ENCODE data around the gene TAF8.

The TAF8 gene

DNA sequence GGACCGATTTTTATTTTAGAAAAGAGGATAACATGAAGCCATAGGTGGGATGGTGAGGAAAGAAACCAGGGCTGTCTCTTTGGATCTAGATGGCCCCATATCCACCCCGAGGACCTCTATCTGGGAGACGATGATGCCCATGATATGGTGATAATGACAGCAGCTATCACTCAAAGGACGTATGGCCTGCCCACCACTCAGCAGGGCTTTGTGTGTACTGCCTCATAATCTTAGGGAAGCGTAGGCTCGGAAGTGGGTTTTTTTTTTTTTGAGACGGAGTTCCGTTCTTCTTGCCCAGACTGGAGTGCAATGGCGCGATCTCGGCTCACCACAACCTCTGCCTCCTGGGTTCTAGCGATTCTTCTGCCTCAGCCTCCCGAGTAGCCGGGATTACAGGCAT, 8.2 kb upstream of the TAF8 start:
- Mint-ChIP-seq H3K27me3 (ENCODE audit: low read depth, poor library complexity) (peaks cover 15% of the 10 kb centered on the region), H3K4me1 (peaks cover 44% of the 10 kb centered on the region), H3K36me3 (ENCODE audit: low read depth) (no peaks in the 10 kb centered on the region), H3K9me3 (no peaks in the 10 kb centered on the region), H3K4me3 (no peak overlapping the region), H3K27ac (no peak overlapping the region)
- DNase-seq: no peak
- TF ChIP-seq, protein P1, sequence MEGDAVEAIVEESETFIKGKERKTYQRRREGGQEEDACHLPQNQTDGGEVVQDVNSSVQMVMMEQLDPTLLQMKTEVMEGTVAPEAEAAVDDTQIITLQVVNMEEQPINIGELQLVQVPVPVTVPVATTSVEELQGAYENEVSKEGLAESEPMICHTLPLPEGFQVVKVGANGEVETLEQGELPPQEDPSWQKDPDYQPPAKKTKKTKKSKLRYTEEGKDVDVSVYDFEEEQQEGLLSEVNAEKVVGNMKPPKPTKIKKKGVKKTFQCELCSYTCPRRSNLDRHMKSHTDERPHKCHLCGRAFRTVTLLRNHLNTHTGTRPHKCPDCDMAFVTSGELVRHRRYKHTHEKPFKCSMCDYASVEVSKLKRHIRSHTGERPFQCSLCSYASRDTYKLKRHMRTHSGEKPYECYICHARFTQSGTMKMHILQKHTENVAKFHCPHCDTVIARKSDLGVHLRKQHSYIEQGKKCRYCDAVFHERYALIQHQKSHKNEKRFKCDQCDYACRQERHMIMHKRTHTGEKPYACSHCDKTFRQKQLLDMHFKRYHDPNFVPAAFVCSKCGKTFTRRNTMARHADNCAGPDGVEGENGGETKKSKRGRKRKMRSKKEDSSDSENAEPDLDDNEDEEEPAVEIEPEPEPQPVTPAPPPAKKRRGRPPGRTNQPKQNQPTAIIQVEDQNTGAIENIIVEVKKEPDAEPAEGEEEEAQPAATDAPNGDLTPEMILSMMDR (IDR thresholded peaks at IDR 0.05): no peak

DNA sequence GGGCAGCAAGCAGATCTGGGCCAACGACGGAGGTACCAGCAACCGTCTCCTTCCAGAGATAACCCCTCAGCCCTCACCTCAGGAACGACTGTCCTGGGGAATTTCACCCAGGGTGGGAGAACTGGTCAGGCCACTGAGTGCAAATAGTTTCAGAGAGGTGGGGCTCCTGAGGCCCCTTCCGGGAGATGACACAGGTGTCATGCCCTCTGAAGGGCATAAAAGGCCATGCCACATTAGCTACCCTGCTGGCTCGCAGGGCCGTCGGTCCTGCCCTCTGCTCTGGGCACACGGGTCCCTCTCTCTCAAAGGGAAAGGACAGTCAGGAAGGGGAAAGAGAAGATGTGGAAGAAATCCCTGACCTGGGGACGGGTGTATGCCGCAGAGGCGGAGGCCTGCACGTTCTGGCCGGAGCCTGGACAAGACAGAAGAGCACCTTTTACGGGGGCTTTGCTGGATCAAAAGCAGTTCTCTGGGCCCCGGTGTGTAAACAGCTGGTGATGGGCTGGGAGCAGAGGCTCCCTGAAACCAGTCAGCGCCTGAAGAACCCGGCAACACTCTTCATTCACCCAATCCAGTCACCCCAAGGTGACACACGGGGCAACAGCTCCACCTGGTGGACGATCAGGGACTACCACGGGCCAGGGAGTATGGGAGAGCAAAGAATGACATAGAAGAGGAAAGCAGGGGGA, 6.4 kb upstream of the TAF8 start:
- no peak overlapping the region for H3K27ac Mint-ChIP-seq
- H3K4me3 Mint-ChIP-seq: no peak overlapping the region
- H3K4me1 Mint-ChIP-seq: peaks cover 55% of the 10 kb centered on the region
- peaks cover 28% of the 10 kb centered on the region for H3K27me3 Mint-ChIP-seq (ENCODE audit: low read depth, poor library complexity)
- H3K9me3 Mint-ChIP-seq: no peaks in the 10 kb centered on the region
- DNase-seq: peak; percentile 93
- TF ChIP-seq, protein P1 (IDR thresholded peaks at IDR 0.05): peak; percentile 95
- no peaks in the 10 kb centered on the region for H3K36me3 Mint-ChIP-seq (ENCODE audit: low read depth)

DNA sequence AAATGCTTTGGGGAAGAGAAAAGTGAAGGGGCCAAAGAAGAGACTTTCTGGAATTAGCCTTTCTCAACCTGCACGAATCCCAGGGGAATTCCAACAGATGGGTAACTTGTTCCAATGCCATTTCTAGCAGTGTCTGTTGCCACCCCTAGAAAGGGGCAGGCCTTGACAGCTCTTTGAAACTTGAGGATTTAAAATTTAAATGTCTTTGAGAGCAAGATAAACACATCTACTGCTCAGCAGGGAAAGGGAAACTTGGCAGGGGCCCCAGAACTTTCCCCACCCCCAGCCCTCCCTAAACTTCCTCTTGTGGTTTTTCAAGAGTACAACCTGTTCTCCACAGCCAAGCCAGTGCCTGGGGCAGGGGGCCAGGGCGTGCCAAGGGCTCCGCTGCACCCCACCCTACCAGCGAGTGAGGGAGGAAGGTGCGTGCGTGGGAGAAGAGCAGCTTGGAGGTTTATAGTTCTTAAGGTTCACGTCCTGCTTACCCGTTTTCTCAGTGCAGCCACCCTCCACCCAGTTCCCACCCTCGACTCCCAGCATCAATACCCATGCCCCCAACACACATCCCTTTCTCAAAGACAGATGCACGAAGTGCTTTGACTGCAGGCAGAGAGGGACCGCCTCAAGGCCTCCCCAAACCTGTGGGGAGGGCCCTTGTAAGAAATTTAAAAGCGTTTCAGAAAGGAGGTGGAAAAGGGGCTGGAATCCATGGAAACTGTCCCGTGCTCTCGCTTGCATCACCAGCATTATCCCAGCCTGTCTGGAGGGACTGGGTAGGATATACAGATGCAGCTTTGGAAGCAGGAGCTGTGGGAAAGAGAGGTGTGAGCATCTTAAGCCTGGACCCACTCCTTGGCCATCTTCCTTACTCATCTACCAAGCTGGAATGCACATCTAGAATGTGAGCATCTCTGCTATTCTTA, 4.5 kb upstream of the TAF8 start:
- Mint-ChIP-seq H3K4me1 (peaks cover 51% of the 10 kb centered on the region), H3K27ac (no peak overlapping the region), H3K4me3 (peak overlapping the region; percentile 47), H3K36me3 (ENCODE audit: low read depth) (no peaks in the 10 kb centered on the region), H3K27me3 (ENCODE audit: low read depth, poor library complexity) (peaks cover 31% of the 10 kb centered on the region), H3K9me3 (no peaks in the 10 kb centered on the region)
- TF ChIP-seq, protein P1 (IDR thresholded peaks at IDR 0.05): no peak
- DNase-seq: no peak

DNA sequence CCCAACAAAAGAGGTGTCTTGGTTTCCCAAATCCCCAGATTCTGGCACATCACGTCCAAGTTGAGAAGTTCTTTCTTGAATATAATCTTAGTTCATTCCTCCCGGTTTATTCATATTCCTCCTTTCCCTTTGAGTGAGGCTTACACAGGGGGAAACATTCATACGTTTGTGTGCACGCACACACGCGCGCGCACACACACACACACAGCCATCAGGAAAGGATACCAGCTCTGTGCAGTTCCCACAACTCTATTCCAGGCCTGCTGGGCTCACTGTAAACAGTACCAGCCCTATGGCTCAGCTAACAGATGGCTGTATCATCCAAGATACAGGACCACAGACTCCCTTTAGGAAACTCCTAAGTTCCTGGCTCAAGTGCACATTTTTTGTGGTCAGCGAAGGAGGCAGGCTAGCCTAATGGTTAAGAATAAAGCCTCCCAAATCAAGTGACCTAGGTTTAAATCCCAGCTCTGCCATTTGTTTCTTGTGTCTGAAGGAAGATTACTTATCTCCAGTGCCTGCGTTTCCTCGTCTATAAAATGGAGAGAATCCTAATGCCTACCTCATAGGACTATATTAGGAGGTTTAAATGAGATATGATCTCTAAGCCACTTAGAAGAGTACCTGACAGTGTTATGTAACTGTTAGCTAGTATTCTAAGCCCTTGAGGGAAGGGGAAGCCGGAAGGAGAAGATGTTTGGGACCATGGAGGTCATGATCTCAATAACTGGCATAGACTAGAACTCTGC, 3.7 kb upstream of the TAF8 start:
- H3K4me1 Mint-ChIP-seq: peaks cover 52% of the 10 kb centered on the region
- no peaks in the 10 kb centered on the region for H3K9me3 Mint-ChIP-seq
- no peak overlapping the region for H3K27ac Mint-ChIP-seq
- TF ChIP-seq, protein P1 (IDR thresholded peaks at IDR 0.05): no peak
- DNase-seq: no peak
- H3K27me3 Mint-ChIP-seq (ENCODE audit: low read depth, poor library complexity): peaks cover 31% of the 10 kb centered on the region
- H3K36me3 Mint-ChIP-seq (ENCODE audit: low read depth): peaks cover 5% of the 10 kb centered on the region
- peak overlapping the region; percentile 59 for H3K4me3 Mint-ChIP-seq

DNA sequence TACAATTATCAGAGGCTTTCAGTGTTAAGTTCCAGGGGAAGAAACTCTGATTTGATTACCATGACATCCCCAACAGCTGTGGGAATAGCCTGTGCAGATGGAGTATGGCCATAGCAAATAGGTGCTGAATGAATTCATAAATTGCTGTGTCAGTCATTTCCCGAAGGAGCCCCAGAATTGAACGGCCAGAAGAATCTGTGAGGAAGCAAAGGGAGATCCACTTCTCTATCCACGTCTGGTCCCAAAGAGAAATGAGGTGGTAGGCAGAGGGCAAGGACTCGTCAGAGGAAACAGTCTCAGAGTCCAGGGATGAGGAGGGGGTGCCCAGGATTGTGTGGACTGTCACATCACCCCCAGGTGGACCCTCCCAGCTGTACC, 3.1 kb upstream of the TAF8 start:
- no peak for DNase-seq
- peak overlapping the region; percentile 59 for H3K4me3 Mint-ChIP-seq
- TF ChIP-seq, protein P1 (IDR thresholded peaks at IDR 0.05): no peak
- peaks cover 56% of the 10 kb centered on the region for H3K4me1 Mint-ChIP-seq
- no peak overlapping the region for H3K27ac Mint-ChIP-seq
- H3K36me3 Mint-ChIP-seq (ENCODE audit: low read depth): peaks cover 5% of the 10 kb centered on the region
- H3K9me3 Mint-ChIP-seq: no peaks in the 10 kb centered on the region
- peaks cover 31% of the 10 kb centered on the region for H3K27me3 Mint-ChIP-seq (ENCODE audit: low read depth, poor library complexity)

All from nephron progenitor cell (in vitro differentiated cells).